Hepatocyte (in vitro differentiated cells): ENCODE measurements around the gene C1orf21.

Source experiments
- CTCF ChIP-seq: fragments of 200-600 bp; sonication (generic); IDR thresholded peaks from 2 replicates; pipeline ENCODE4 v1.5.1; 2016; ENCODE audit warnings: antibody characterized with exemption, mild to moderate bottlenecking; ENCODE audit not compliant: poor library complexity
- EZH2phosphoT487 ChIP-seq: fragments of 200-600 bp; sonication (generic); IDR thresholded peaks from one replicate; pipeline ENCODE4 v1.6.1; 2018; ENCODE audit warnings: antibody characterized with exemption, mild to moderate bottlenecking, low read depth, moderate library complexity; ENCODE audit not compliant: unreplicated experiment, severe bottlenecking

GRCh38 chr1:184340984-184341383, 45.8 kb upstream of the C1orf21 start:
- TF ChIP-seq CTCF = no peak
- no peak for TF ChIP-seq EZH2phosphoT487
